GM12891 (cell line): ENCODE data around the gene DMD.

ENCODE experiments used
- POLR2A ChIP-seq: IDR thresholded peaks from 2 replicates; pipeline ENCODE4 v1.6.1; 2011; ENCODE audit warnings: low read depth, low read length, control low read depth
- POLR2AphosphoS5 ChIP-seq: IDR thresholded peaks from 2 replicates; pipeline ENCODE4 v1.6.1; 2011; ENCODE audit warnings: low read depth, low read length, control low read depth
- TAF1 ChIP-seq: IDR thresholded peaks from 2 replicates; pipeline ENCODE4 v1.6.1; 2011; ENCODE audit warnings: low read depth, low read length, control low read depth

DNA sequence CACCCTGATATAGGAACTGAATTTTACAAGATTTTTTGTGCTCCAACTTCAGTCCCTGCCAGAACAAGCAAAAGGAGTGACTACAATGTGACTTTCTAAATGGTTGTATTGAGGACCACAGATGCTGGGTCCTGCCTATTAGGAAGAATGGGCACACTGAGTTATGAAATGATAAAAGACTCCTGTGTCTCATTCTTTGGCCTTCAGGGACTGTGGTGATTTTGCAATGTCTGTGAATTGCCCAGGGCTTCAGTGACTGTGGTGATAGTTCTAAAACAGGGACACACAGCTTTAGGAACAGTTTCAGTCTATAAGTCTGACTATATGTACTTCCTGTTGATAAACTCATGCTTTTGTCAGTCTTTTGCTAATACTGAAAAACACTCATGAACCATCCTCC is 210.2 kb downstream of the DMD start:
- TF ChIP-seq POLR2A: no peak
- TF ChIP-seq POLR2AphosphoS5: no peak
- no peak for TF ChIP-seq TAF1
